H7 (cell line): Measurements from ENCODE around the gene TECTA. TPM values are rescaled to one million over a fixed set of nuclear protein-coding genes. Genes with fewer than 3 reads are reported as not detected.

Experiments
- DNase-seq: peaks from one replicate; pipeline ENCODE4 v3.0.0; 2012
- H3K27me3 ChIP-seq: 2 replicates; pipeline ENCODE4 v1.6.0; 2011; ENCODE audit warnings: mild to moderate bottlenecking, low read length; ENCODE audit not compliant: control insufficient read depth, insufficient read depth
- H3K36me3 ChIP-seq: replicated peaks from 2 replicates; pipeline ENCODE4 v1.5.1; 2011; ENCODE audit warnings: low read length; ENCODE audit not compliant: control insufficient read depth, insufficient read depth
- H3K4me3 ChIP-seq: 2 replicates; pipeline ENCODE4 v1.5.1; 2011; ENCODE audit warnings: low read depth, mild to moderate bottlenecking, control low read depth, low read length, moderate library complexity; ENCODE audit not compliant: insufficient read depth
- total RNA-seq: library from RNA; depleted of rRNA; stranded (reverse); fragments of >200 nt; shearing (Covaris generic); gene quantifications from 2 replicates; pipeline ENCODE4 v1.2.3, GENCODE V29; 2014

TECTA gene
- total RNA-seq, 1 experiment from 2014 or later, result 0.28 TPM

DNA sequence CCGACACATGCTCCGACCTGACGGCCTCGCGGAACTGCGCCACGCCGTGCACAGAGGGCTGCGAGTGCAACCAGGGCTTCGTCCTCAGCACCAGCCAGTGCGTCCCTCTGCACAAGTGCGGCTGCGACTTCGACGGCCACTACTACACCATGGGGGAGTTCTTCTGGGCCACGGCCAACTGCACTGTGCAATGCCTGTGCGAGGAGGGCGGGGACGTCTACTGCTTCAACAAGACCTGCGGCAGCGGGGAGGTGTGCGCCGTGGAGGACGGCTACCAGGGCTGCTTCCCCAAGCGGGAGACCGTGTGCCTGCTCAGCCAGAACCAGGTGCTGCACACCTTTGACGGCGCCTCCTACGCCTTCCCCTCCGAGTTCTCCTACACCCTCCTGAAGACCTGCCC, 26.8 kb downstream of the TECTA start:
- Histone ChIP-seq H3K36me3 (no peaks in the 10 kb centered on the region), H3K27me3 (no peaks in the 10 kb centered on the region), H3K4me3 (no peak overlapping the region)
- peak; percentile 38 for DNase-seq

DNA sequence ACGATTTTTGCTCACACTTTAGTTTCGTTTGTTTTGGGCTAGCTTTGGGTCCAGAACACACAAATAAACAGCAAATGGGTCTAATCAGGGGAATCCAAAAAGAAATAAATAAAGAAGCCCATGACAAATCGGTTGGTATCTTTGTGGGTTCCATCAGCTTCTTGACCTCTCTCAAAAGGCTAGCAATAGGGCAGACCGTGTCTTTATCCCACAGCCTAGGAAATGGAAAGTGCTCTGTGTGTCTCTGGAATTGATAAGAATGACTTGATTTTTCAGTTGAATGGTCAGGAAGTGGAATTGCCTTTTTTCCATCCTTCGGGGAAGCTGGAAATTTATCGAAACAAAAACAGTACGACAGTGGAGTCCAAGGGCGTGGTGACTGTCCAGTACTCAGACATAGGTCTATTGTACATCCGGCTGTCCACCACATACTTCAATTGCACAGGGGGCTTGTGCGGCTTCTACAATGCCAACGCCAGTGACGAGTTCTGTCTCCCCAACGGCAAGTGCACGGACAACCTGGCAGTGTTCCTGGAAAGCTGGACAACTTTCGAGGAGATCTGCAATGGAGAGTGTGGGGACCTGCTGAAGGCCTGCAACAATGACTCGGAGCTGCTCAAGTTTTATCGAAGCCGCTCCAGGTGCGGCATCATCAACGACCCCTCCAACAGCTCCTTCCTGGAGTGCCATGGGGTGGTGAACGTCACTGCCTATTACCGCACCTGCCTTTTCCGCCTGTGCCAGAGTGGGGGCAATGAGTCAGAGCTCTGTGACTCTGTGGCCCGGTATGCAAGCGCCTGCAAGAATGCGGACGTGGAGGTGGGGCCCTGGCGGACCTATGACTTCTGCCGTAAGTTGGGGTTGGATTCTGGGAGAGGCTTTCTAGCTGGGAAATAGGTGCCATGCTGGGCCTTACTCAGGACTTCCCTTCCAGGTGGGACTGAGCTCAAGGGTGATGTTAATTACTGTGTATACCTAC, 28.6 kb downstream of the TECTA start:
- no peak for DNase-seq
- no peak overlapping the region for H3K4me3 ChIP-seq
- H3K36me3 ChIP-seq, result no peaks in the 10 kb centered on the region
- no peaks in the 10 kb centered on the region for H3K27me3 ChIP-seq

GRCh38 chr11:121131656-121132055, 30.6 kb downstream of the TECTA start:
- no peak for DNase-seq
- Histone ChIP-seq H3K4me3 (no peak overlapping the region), H3K27me3 (no peaks in the 10 kb centered on the region), H3K36me3 (no peaks in the 10 kb centered on the region)

GRCh38 chr11:121132211-121132976, 31.4 kb downstream of the TECTA start:
- Histone ChIP-seq H3K4me3 (no peak overlapping the region), H3K36me3 (no peaks in the 10 kb centered on the region), H3K27me3 (no peaks in the 10 kb centered on the region)
- DNase-seq, result no peak

- Histone ChIP-seq H3K27me3 (no peaks in the 10 kb centered on the region), H3K4me3 (no peak overlapping the region), H3K36me3 (no peaks in the 10 kb centered on the region)
- no peak for DNase-seq
Measured at GRCh38 chr11:121134741-121135312, 33.8 kb downstream of the TECTA start.

- no peaks in the 10 kb centered on the region for H3K27me3 ChIP-seq
- DNase-seq, result no peak
- H3K4me3 ChIP-seq, result no peak overlapping the region
- no peaks in the 10 kb centered on the region for H3K36me3 ChIP-seq
Measured at GRCh38 chr11:121137005-121137404, 36.0 kb downstream of the TECTA start.

DNA sequence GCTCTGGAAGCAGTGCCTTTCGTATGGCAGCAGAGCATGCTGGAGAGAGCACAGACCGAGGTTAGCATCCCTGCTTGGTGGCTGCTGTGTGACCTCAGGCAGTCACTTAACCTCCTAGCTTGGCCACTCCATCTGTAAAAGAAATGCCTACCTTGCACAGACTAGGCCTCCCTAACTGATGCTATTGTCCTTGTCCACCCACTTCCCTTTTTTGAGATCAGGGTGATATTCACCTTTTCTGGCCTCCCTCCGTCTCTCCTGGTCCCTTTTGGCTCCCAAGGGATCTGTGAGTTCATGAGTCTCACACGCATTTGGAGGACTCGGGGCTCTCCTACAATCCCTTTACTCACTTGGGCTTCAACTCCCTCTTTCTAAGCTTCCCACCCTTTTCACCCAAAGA, 37.2 kb downstream of the TECTA start:
- Histone ChIP-seq H3K27me3 (no peaks in the 10 kb centered on the region), H3K4me3 (no peak overlapping the region), H3K36me3 (no peaks in the 10 kb centered on the region)
- no peak for DNase-seq

GRCh38 chr11:121140369-121140768, 39.3 kb downstream of the TECTA start:
- H3K4me3 ChIP-seq, result no peak overlapping the region
- H3K36me3 ChIP-seq, result no peaks in the 10 kb centered on the region
- no peaks in the 10 kb centered on the region for H3K27me3 ChIP-seq
- DNase-seq, result no peak

GRCh38 chr11:121141066-121141465, 40.0 kb downstream of the TECTA start:
- no peak overlapping the region for H3K4me3 ChIP-seq
- H3K27me3 ChIP-seq, result no peaks in the 10 kb centered on the region
- DNase-seq, result no peak
- H3K36me3 ChIP-seq, result no peaks in the 10 kb centered on the region

GRCh38 chr11:121143921-121144320, 42.9 kb downstream of the TECTA start:
- DNase-seq, result no peak

DNA sequence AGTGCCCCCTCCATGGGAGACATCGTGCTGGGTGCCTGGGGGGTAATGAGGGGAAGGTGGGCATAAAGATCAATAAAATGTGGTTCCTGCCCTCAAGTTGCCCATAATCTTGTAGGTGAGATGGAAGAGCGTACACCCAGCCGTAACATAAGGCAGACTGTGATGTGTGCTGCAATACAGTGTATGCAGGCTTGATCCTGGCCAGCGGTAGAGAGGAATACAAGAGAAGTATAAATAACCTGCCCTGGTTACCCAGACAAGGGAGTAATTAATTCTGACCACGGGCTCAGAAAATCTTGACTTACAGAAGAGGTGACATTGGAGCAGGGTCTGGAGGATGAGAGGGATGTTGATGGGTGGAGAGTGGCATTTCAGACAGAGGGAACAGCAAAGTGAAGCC, 43.7 kb downstream of the TECTA start:
- H3K4me3 ChIP-seq, result no peak overlapping the region
- DNase-seq, result no peak
- no peaks in the 10 kb centered on the region for H3K27me3 ChIP-seq
- no peaks in the 10 kb centered on the region for H3K36me3 ChIP-seq

More at GRCh38 chr11:121143921-121144320, 42.9 kb downstream of the TECTA start:
- H3K36me3 ChIP-seq, result no peaks in the 10 kb centered on the region
- no peaks in the 10 kb centered on the region for H3K27me3 ChIP-seq
- H3K4me3 ChIP-seq, result no peak overlapping the region

DNA sequence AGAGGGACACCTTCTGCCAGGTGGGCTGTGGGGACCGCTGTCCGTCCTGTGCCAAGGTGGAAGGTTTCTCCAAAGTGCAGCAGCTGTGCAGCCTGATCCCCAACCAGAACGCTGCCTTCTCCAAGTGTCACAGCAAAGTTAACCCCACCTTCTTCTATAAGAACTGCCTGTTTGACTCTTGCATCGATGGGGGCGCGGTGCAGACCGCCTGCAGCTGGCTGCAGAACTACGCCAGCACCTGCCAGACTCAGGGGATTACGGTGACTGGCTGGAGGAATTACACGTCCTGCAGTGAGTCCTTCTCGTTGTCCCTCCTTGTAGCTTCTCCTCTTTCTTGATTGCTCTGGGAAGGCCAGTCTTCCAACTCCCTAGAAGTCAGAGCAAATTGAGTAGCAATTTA, 44.8 kb downstream of the TECTA start:
- no peak for DNase-seq
- Histone ChIP-seq H3K27me3 (no peaks in the 10 kb centered on the region), H3K36me3 (no peaks in the 10 kb centered on the region), H3K4me3 (no peak overlapping the region)

DNA sequence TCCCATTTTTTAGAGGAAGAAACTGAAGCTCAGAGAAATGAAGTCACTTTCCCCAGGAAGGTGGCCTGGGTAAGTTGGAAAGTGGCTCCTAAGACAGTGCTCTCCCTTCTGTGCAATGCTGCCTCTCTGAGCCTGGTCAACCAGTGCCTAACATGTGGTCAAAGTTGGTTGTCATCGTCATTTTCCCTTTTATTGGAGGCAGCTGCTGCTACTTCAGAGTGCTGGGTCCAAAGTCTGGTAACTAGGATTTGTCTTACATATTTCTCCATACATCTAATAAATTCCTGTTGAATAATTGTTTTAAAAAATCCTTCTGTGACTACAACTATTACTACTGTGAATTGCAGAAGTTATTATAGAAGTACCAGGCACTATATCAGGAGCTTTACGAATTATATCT, 48.1 kb downstream of the TECTA start:
- Histone ChIP-seq H3K4me3 (no peak overlapping the region), H3K27me3 (no peaks in the 10 kb centered on the region), H3K36me3 (no peaks in the 10 kb centered on the region)
- DNase-seq, result no peak

DNA sequence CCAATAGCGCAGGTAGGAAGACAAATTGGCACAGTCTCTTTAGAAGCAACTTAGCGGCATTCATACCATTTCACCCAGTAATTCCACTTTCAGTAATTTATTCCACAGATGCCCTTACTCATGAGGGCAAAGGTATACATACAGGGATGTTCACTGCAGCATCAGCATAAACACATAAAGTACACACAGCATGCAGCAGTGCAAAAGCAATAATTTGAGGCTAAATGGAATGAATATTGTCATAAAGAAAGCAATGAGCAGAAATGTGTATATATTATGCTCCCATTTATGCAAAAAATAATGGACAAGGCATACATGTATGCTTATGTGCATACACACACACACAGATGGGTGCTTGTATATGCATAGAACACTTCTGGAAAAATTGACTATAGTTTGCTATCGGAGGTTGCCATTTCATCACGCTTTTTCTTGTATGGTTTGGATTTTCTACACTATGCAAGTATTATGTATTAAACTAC, 50.2 kb downstream of the TECTA start:
- no peaks in the 10 kb centered on the region for H3K36me3 ChIP-seq
- H3K4me3 ChIP-seq, result no peak overlapping the region
- DNase-seq, result no peak
- no peaks in the 10 kb centered on the region for H3K27me3 ChIP-seq
